ENCODE measurements around the gene NGB.

DNA sequence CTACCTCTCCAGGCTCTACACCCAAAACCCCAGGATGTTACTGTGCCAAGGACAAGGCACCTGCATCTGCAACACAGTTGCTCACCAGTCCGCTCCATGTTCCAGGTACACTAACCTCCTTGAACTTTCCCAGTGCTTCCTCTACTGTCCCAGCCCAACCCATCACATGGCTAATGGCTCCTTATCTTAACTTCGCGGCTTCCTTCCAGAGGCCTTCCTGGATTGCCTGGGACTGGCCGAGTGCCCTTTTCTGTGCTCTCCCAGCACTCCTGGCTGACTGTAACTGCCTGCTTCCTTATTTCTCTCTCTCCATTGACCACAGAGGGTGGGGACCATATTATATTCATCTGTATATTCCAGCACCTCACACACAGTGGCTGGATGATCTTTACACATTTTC lies 28.8 kb upstream of the NGB start:
- TF ChIP-seq, protein P1, sequence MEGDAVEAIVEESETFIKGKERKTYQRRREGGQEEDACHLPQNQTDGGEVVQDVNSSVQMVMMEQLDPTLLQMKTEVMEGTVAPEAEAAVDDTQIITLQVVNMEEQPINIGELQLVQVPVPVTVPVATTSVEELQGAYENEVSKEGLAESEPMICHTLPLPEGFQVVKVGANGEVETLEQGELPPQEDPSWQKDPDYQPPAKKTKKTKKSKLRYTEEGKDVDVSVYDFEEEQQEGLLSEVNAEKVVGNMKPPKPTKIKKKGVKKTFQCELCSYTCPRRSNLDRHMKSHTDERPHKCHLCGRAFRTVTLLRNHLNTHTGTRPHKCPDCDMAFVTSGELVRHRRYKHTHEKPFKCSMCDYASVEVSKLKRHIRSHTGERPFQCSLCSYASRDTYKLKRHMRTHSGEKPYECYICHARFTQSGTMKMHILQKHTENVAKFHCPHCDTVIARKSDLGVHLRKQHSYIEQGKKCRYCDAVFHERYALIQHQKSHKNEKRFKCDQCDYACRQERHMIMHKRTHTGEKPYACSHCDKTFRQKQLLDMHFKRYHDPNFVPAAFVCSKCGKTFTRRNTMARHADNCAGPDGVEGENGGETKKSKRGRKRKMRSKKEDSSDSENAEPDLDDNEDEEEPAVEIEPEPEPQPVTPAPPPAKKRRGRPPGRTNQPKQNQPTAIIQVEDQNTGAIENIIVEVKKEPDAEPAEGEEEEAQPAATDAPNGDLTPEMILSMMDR (IDR thresholded peaks at IDR 0.05), result no peak
- no peak for TF ChIP-seq EP300 (IDR thresholded peaks at IDR 0.05)
- no peak for TF ChIP-seq POLR2A (IDR thresholded peaks at IDR 0.05)
